ENCODE data around the gene ARIH2. TPM values are rescaled to one million over a fixed set of nuclear protein-coding genes. Genes with fewer than 3 reads are reported as not detected.

Gene ARIH2
- total RNA-seq, 1 experiment from 2014 or later: 167 TPM

DNA sequence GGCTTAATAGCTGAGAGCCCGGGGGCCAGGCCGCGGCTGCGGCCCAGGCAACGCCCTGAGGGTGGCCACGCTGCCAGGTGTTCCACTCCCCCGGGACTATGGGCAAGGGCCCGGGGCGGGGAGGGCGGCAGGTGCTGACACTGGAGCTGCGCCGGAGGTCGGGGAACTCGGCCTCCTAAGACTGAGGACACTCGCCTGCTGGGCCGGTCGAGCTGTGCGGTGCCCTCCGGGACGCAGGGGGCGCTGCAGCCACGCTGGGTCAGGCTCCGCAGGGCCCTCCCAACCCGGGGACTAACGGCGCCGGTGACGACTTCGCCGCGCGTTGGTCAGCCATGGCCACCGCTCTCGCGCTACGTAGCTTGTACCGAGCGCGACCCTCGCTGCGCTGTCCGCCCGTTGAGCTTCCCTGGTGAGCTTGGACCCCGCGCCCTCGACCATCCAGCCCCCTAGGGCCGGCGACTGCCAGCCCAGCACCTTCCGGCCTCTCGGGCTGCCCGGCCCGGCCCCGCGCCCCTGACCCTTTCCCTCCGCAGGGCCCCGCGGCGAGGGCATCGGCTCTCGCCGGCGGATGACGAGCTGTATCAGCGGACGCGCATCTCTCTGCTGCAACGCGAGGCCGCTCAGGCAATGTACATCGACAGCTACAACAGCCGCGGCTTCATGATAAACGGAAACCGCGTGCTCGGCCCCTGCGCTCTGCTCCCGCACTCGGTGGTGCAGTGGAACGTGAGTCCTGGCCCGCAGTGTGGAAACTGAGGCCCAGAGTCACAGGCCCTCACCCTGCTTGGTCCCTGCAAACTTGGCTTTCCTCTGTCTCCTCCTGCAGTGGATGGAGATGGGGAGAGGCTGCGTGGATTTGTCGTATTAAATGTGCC lies 103.4 kb downstream of the ARIH2 start, which contains the start of gene NDUFAF3:
TSS of gene NDUFAF3 (plus strand) at position 309 of the 875 bp plus-strand sequence. CDS start at position 333, 24 bp downstream.
- intact Hi-C loops (cut with micrococcal nuclease): loop anchor here (10.0 kb wide), 1 partner anchor 133 kb away; no protein-coding TSS in a partner anchor
- no peaks in the 10 kb centered on the region for H3K9me3 Mint-ChIP-seq (ENCODE audit: unreplicated experiment)
- peak within 1 kb of the TSS; percentile 95 for H3K27ac Mint-ChIP-seq (ENCODE audit: low read depth, unreplicated experiment)
- CTCF ChIA-PET: interaction anchor here (0.6 to 2.7 kb wide), 21 partner anchors 10 to 1615 kb away, joined by 3 to 14 read pairs (median 4); partner anchors contain the start of genes ARIH2 and WDR6
- TF ChIP-seq, protein P1, sequence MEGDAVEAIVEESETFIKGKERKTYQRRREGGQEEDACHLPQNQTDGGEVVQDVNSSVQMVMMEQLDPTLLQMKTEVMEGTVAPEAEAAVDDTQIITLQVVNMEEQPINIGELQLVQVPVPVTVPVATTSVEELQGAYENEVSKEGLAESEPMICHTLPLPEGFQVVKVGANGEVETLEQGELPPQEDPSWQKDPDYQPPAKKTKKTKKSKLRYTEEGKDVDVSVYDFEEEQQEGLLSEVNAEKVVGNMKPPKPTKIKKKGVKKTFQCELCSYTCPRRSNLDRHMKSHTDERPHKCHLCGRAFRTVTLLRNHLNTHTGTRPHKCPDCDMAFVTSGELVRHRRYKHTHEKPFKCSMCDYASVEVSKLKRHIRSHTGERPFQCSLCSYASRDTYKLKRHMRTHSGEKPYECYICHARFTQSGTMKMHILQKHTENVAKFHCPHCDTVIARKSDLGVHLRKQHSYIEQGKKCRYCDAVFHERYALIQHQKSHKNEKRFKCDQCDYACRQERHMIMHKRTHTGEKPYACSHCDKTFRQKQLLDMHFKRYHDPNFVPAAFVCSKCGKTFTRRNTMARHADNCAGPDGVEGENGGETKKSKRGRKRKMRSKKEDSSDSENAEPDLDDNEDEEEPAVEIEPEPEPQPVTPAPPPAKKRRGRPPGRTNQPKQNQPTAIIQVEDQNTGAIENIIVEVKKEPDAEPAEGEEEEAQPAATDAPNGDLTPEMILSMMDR (IDR thresholded peaks at IDR 0.05; ENCODE audit: unreplicated experiment): peak; percentile 95
- peak; percentile 93 for DNase-seq (ENCODE audit: unreplicated experiment)
- peaks cover 69% of the 10 kb centered on the region for H3K36me3 Mint-ChIP-seq (ENCODE audit: insufficient read depth, unreplicated experiment)
- BruUV-seq (replicated peaks): TSS peak; percentile 43
- H3K27me3 Mint-ChIP-seq (ENCODE audit: insufficient read depth, unreplicated experiment): no peaks in the 10 kb centered on the region
- POLR2A ChIA-PET: interaction anchor here (0.6 to 9.9 kb wide), 35 partner anchors 7 to 456 kb away, joined by 3 to 251 read pairs (median 5); partner anchors contain the start of genes ARIH2, IMPDH2, IP6K2 and KLHDC8B
- peak within 1 kb of the TSS; percentile 89 for H3K4me3 Mint-ChIP-seq (ENCODE audit: unreplicated experiment)
- H3K4me1 Mint-ChIP-seq (ENCODE audit: insufficient read depth, unreplicated experiment): peaks cover 13% of the 10 kb centered on the region

DNA sequence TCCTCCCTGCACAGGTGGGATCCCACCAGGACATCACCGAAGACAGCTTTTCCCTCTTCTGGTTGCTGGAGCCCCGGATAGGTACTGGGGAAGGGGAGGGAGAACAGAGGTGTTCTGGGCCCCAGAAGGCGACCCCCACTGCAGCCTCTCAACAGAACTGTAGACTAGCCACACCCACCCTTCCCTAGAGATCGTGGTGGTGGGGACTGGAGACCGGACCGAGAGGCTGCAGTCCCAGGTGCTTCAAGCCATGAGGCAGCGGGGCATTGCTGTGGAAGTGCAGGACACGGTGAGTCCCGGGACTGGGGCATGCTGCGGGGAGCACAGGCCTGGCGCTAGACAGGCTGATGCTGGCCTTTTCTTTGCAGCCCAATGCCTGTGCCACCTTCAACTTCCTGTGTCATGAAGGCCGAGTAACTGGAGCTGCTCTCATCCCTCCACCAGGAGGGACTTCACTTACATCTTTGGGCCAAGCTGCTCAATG lies 104.1 kb downstream of the ARIH2 start:
- TF ChIP-seq, protein P1 (IDR thresholded peaks at IDR 0.05; ENCODE audit: unreplicated experiment): no peak
- Mint-ChIP-seq H3K4me1 (ENCODE audit: insufficient read depth, unreplicated experiment) (peaks cover 16% of the 10 kb centered on the region), H3K27me3 (ENCODE audit: insufficient read depth, unreplicated experiment) (no peaks in the 10 kb centered on the region), H3K9me3 (ENCODE audit: unreplicated experiment) (no peaks in the 10 kb centered on the region), H3K36me3 (ENCODE audit: insufficient read depth, unreplicated experiment) (peaks cover 71% of the 10 kb centered on the region), H3K4me3 (ENCODE audit: unreplicated experiment) (peak overlapping the region; percentile 89), H3K27ac (ENCODE audit: low read depth, unreplicated experiment) (peak overlapping the region; percentile 95)
- BruUV-seq (replicated peaks): no TSS peak
- ChIA-PET POLR2A (interaction anchor here (0.7 to 9.9 kb wide), 19 partner anchors 9 to 438 kb away, joined by 3 to 251 read pairs (median 5); partner anchors contain the start of genes IP6K2, LAMB2, NICN1 and P4HTM), CTCF (interaction anchor here (0.6 to 2.7 kb wide), 19 partner anchors 9 to 1616 kb away, joined by 3 to 14 read pairs (median 4); partner anchors contain the start of genes ARIH2, USP19 and WDR6)
- DNase-seq (ENCODE audit: unreplicated experiment): peak; percentile 29
- intact Hi-C loops (cut with micrococcal nuclease): loop anchor here (10.0 kb wide), 1 partner anchor 132 kb away; no protein-coding TSS in a partner anchor

DNA sequence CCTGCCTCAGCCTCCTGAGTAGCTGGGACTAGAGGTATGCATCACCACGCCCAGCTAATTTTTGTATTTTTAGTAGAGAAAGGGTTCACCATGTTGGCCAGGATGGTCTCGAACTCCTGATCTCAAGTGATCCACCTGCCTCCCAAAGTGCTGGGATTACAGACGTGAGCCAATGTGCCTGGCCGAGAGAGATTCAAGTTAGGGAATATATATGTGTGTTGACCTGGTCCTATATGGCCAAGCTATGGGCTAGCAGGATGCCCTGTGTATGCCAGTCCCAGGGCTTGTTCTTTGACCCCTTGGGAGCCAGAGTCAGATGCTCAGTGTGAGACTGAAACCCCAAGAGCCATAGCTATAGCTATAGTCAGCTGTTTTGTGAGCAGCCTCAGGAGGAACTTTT lies 105.1 kb downstream of the ARIH2 start:
- H3K27ac Mint-ChIP-seq (ENCODE audit: low read depth, unreplicated experiment): peak overlapping the region; percentile 69
- peaks cover 77% of the 10 kb centered on the region for H3K36me3 Mint-ChIP-seq (ENCODE audit: insufficient read depth, unreplicated experiment)
- DNase-seq (ENCODE audit: unreplicated experiment): no peak
- CTCF ChIA-PET: interaction anchor here (0.6 to 2.7 kb wide), 6 partner anchors 8 to 778 kb away, joined by 3 to 14 read pairs (median 6); partner anchors contain the start of gene USP19
- POLR2A ChIA-PET: interaction anchor here (0.6 to 9.9 kb wide), 6 partner anchors 8 to 335 kb away, joined by 3 to 251 read pairs (median 66); partner anchors contain the start of genes P4HTM, QRICH1 and WDR6
- TF ChIP-seq, protein P1 (IDR thresholded peaks at IDR 0.05; ENCODE audit: unreplicated experiment): no peak
- intact Hi-C loops (cut with micrococcal nuclease): loop anchor here (10.0 kb wide), 1 partner anchor 131 kb away; no protein-coding TSS in a partner anchor
- peaks cover 26% of the 10 kb centered on the region for H3K4me1 Mint-ChIP-seq (ENCODE audit: insufficient read depth, unreplicated experiment)
- BruUV-seq (replicated peaks): no TSS peak
- H3K4me3 Mint-ChIP-seq (ENCODE audit: unreplicated experiment): peak overlapping the region; percentile 89
- no peaks in the 10 kb centered on the region for H3K27me3 Mint-ChIP-seq (ENCODE audit: insufficient read depth, unreplicated experiment)
- H3K9me3 Mint-ChIP-seq (ENCODE audit: unreplicated experiment): no peaks in the 10 kb centered on the region
